H1 (cell line): ENCODE data around the gene HMCN1. TPM values are rescaled to one million over a fixed set of nuclear protein-coding genes. Genes with fewer than 3 reads are reported as not detected.

Experiments
- CTCF ChIA-PET: fragments of 300-600 bp; sonication (Branson Sonifier 250); formaldehyde crosslinking; loops from one replicate; lab custom pipeline; 2021; ENCODE audit not compliant: partially characterized antibody; lab: Charles Lee
- POLR2A ChIA-PET: fragments of 300-600 bp; sonication (Branson Sonifier 250); formaldehyde crosslinking; loops from one replicate; lab custom pipeline; 2021; ENCODE audit warnings: inconsistent platforms; ENCODE audit not compliant: partially characterized antibody; lab: Charles Lee
- DNase-seq, 2 experiments: peaks; one replicate each; pipeline versions ENCODE4 v3.0.0 to v3.0.0-alpha.2; 2010 to 2022; ENCODE audit warnings: low spot score in 2 of 2, low read depth in 1 of 2, mixed read lengths in 1 of 2
- FAIRE-seq: peaks from 2 replicates; lab custom pipeline; 2011; peaks lifted over from hg19 to GRCh38; lab: Jason Lieb, UNC
- H2AFZ ChIP-seq: 2 replicates; pipeline ENCODE4 v1.8.1; 2012; ENCODE audit warnings: low read length, inconsistent platforms
- H2AK5ac ChIP-seq: 2 replicates; pipeline ENCODE4 v1.6.1; 2013; ENCODE audit warnings: low read depth, low read length
- H2BK120ac ChIP-seq: replicated peaks from 2 replicates; pipeline ENCODE3; 2013; ENCODE audit warnings: low read depth, low read length, inconsistent platforms
- H2BK12ac ChIP-seq: 2 replicates; pipeline ENCODE4 v1.6.1; 2013; ENCODE audit warnings: low read depth, low read length
- H2BK15ac ChIP-seq: 2 replicates; pipeline ENCODE4 v1.6.1; 2013; ENCODE audit warnings: low read length
- H2BK20ac ChIP-seq: 2 replicates; pipeline ENCODE4 v1.6.1; 2013; ENCODE audit warnings: low read length
- H2BK5ac ChIP-seq: 2 replicates; pipeline ENCODE4 v1.6.1; 2013; ENCODE audit warnings: low read depth, low read length
- H3K14ac ChIP-seq: 2 replicates; pipeline ENCODE4 v1.6.1; 2013; ENCODE audit warnings: inconsistent platforms; ENCODE audit not compliant: insufficient read length
- H3K18ac ChIP-seq: 2 replicates; pipeline ENCODE4 v1.6.1; 2013; ENCODE audit warnings: low read length; ENCODE audit errors: extremely low read depth
- H3K23ac ChIP-seq: 2 replicates; pipeline ENCODE4 v1.6.1; 2013; ENCODE audit warnings: inconsistent platforms; ENCODE audit not compliant: insufficient read length
- H3K23me2 ChIP-seq: 2 replicates; pipeline ENCODE4 v1.6.1; 2013; ENCODE audit warnings: low read depth, low read length
- H3K27ac ChIP-seq: 2 replicates; pipeline ENCODE4 v1.6.1; 2011; ENCODE audit warnings: low read depth, low read length, inconsistent platforms
- H3K27me3 ChIP-seq, 4 experiments: replicated peaks in 1 of 4; 1 replicate in 1 of 4; 2 replicates in 3 of 4; pipeline versions ENCODE4 v1.6.1 to v1.8.1; 2011 to 2013; ENCODE audit warnings: low read length in 3 of 4, mild to moderate bottlenecking in 3 of 4, inconsistent platforms in 2 of 4, mixed read lengths in 2 of 4, moderate library complexity in 1 of 4; ENCODE audit not compliant: control insufficient read depth in 3 of 4, insufficient read depth in 3 of 4; ENCODE audit errors: extremely low read depth in 1 of 4
- H3K36me3 ChIP-seq, 4 experiments: 2 replicates each; pipeline versions ENCODE4 v1.6.1 to v1.8.1; 2011 to 2013; ENCODE audit warnings: mild to moderate bottlenecking in 4 of 4, low read length in 3 of 4, moderate library complexity in 2 of 4, control low read depth in 1 of 4, inconsistent platforms in 1 of 4; ENCODE audit not compliant: insufficient read depth in 4 of 4, control insufficient read depth in 2 of 4
- H3K4ac ChIP-seq: replicated peaks from 2 replicates; pipeline ENCODE3; 2013; ENCODE audit warnings: low read length, low read depth, mixed read lengths, inconsistent platforms; ENCODE audit not compliant: insufficient read length
- H3K4me1 ChIP-seq, 4 experiments: replicated peaks in 1 of 4; 1 replicate in 1 of 4; 2 replicates in 3 of 4; pipeline versions ENCODE4 v1.6.1 to v1.8.1; 2011 to 2013; ENCODE audit warnings: low read length in 3 of 4, inconsistent platforms in 2 of 4, mixed read lengths in 1 of 4; ENCODE audit not compliant: insufficient read depth in 4 of 4, control insufficient read depth in 3 of 4
- H3K4me2 ChIP-seq, 2 experiments: 2 replicates each; pipeline versions ENCODE4 v1.6.1 to v1.8.1; 2011 to 2013; ENCODE audit warnings: low read depth in 2 of 2, low read length in 2 of 2, control low read depth in 1 of 2, inconsistent platforms in 1 of 2, mild to moderate bottlenecking in 1 of 2; ENCODE audit not compliant: insufficient read depth in 1 of 2
- H3K4me3 ChIP-seq, 4 experiments: fragments of 200-600, 300-600 bp in 1 of 4; sonication (generic), shearing (Covaris generic), sonication (Bioruptor Twin) in 1 of 4; 2 replicates each; pipeline versions ENCODE4 v1.5.1 to v1.8.1; 2011 to 2016; ENCODE audit warnings: low read length in 4 of 4, low read depth in 3 of 4, control low read depth in 2 of 4, inconsistent platforms in 2 of 4, mild to moderate bottlenecking in 2 of 4, mixed read lengths in 1 of 4, moderate library complexity in 1 of 4; ENCODE audit not compliant: insufficient read depth in 2 of 4; ENCODE audit errors: extremely low read depth in 1 of 4
- H3K56ac ChIP-seq: replicated peaks from 2 replicates; pipeline ENCODE3; 2013; ENCODE audit warnings: low read depth, mild to moderate bottlenecking, mixed read lengths, low read length, inconsistent platforms; ENCODE audit not compliant: insufficient read length
- H3K79me1 ChIP-seq: 2 replicates; pipeline ENCODE4 v1.6.1; 2013; ENCODE audit warnings: low read depth, low read length, control low read depth
- H3K79me2 ChIP-seq, 2 experiments: 2 replicates each; pipeline versions ENCODE4 v1.6.1 to v1.8.1; 2012 to 2013; ENCODE audit warnings: low read length in 2 of 2, mild to moderate bottlenecking in 2 of 2, inconsistent platforms in 1 of 2; ENCODE audit not compliant: insufficient read depth in 2 of 2, control insufficient read depth in 1 of 2
- H3K9ac ChIP-seq, 4 experiments: replicated peaks in 1 of 4; 1 replicate in 1 of 4; 2 replicates in 3 of 4; pipeline versions ENCODE4 v1.6.1 to v1.8.1; 2011 to 2013; ENCODE audit warnings: low read depth in 3 of 4, low read length in 3 of 4, control low read depth in 2 of 4, mild to moderate bottlenecking in 2 of 4, moderate library complexity in 2 of 4, inconsistent platforms in 1 of 4; ENCODE audit errors: extremely low read depth in 1 of 4
- H3K9me3 ChIP-seq, 2 experiments: 2 replicates each; pipeline versions ENCODE4 v1.6.1 to v1.8.1; 2012 to 2013; ENCODE audit warnings: mild to moderate bottlenecking in 2 of 2, moderate library complexity in 2 of 2, control low read depth in 1 of 2, inconsistent platforms in 1 of 2, low read depth in 1 of 2, low read length in 1 of 2, mixed read lengths in 1 of 2; ENCODE audit not compliant: insufficient read depth in 2 of 2
- H4K20me1 ChIP-seq, 2 experiments: replicated peaks in 1 of 2; 2 replicates each; pipeline versions ENCODE3 to v1.8.1; 2011 to 2013; ENCODE audit warnings: inconsistent platforms in 2 of 2, low read length in 2 of 2, mild to moderate bottlenecking in 1 of 2; ENCODE audit not compliant: insufficient read depth in 2 of 2, control insufficient read depth in 1 of 2
- H4K5ac ChIP-seq: 2 replicates; pipeline ENCODE4 v1.6.1; 2013; ENCODE audit warnings: low read length, low read depth, mixed read lengths, inconsistent platforms; ENCODE audit not compliant: insufficient read length
- H4K8ac ChIP-seq: 2 replicates; pipeline ENCODE4 v1.8.0; 2013; ENCODE audit warnings: mild to moderate bottlenecking, moderate library complexity, low read length, inconsistent platforms; ENCODE audit not compliant: insufficient read depth; ENCODE audit errors: extremely low read depth
- H4K91ac ChIP-seq: replicated peaks from 2 replicates; pipeline ENCODE3; 2013; ENCODE audit warnings: low read length, mixed read lengths, inconsistent platforms; ENCODE audit not compliant: insufficient read length
- BRCA1 ChIP-seq: IDR thresholded peaks from 2 replicates; pipeline ENCODE4 v1.6.1; 2012; ENCODE audit warnings: low read depth, low read length, improper control_type of control experiment
- CBX5 ChIP-seq: fragments of 300-800, 300-1000 bp; sonication (generic); IDR thresholded peaks from 2 replicates; pipeline ENCODE4 v1.7.1; 2016; ENCODE audit warnings: antibody characterized with exemption, low read length, low read depth
- CHD2 ChIP-seq: IDR thresholded peaks from 2 replicates; pipeline ENCODE4 v1.6.1; 2012; ENCODE audit warnings: low read length, improper control_type of control experiment
- HDAC2 ChIP-seq, 2 experiments: fragments of 300-600 bp in 1 of 2; sonication (generic) in 1 of 2; IDR thresholded peaks; 2 replicates each; pipeline ENCODE4 v1.6.1; 2011 to 2012; ENCODE audit warnings: low read depth in 2 of 2, low read length in 2 of 2, mild to moderate bottlenecking in 2 of 2, moderate library complexity in 2 of 2, borderline replicate concordance in 1 of 2, inconsistent platforms in 1 of 2
- KDM5A ChIP-seq: fragments of 200-600 bp; IDR thresholded peaks from 2 replicates; pipeline ENCODE4 v1.7.1; 2012; ENCODE audit warnings: mild to moderate bottlenecking, low read length, inconsistent platforms, mixed read lengths
- RBBP5 ChIP-seq: IDR thresholded peaks from 2 replicates; pipeline ENCODE4 v1.7.1; 2012; ENCODE audit warnings: low read depth, mild to moderate bottlenecking, inconsistent platforms, low read length, moderate library complexity, borderline replicate concordance
- SP2 ChIP-seq: IDR thresholded peaks from 2 replicates; pipeline ENCODE4 v1.6.1; 2012; ENCODE audit warnings: mild to moderate bottlenecking, low read length, inconsistent platforms
- SP4 ChIP-seq: IDR thresholded peaks from 2 replicates; pipeline ENCODE4 v1.6.1; 2012; ENCODE audit warnings: low read length, inconsistent platforms
- TAF7 ChIP-seq: optimal IDR thresholded peaks from 2 replicates; pipeline ENCODE3; 2011; ENCODE audit warnings: low read depth, mild to moderate bottlenecking, inconsistent platforms, low read length, moderate library complexity, borderline replicate concordance
- WGBS, 2 experiments: shearing (Covaris generic) in 1 of 2; methylation state at CpG; one replicate each; pipeline versions ENCODE4 v1.1.6 to v1.1.7; 2013 to 2015; ENCODE audit warnings: low lambda C conversion rate in 2 of 2, mixed read lengths in 2 of 2, inconsistent platforms in 1 of 2, low coverage in 1 of 2, missing lambda C conversion rate in 1 of 2; ENCODE audit not compliant: insufficient replicate concordance in 2 of 2, insufficient coverage in 1 of 2, insufficient read length in 1 of 2; ENCODE audit errors: extremely low coverage in 1 of 2, missing lambda C conversion rate in 1 of 2; 5-methylcytosine and 5-hydroxymethylcytosine counted together
- polyA plus RNA-seq, 7 experiments: library from polyadenylated mRNA; depleted of rRNA in 3 of 7; stranded (reverse) in 5 of 7; unstranded in 2 of 7; fragments of >200 nt in 5 of 7; fragments of 200-250 nt in 2 of 7; gene quantifications; 1 replicate in 5 of 7; 2 replicates in 1 of 7; 4 replicates in 1 of 7; pipeline versions ENCODE4 v1.2.1 to v1.2.3, GENCODE V29; 2011 to 2013; ENCODE audit warnings: missing spikeins in 2 of 7, mixed read lengths in 2 of 7
- total RNA-seq: library from RNA; stranded (reverse); fragmentation: NEBNext Ultra II Directional; extraction: Animal tissue kit (Norgen Biotek cat#: 25700); gene quantifications from 2 replicates; pipeline ENCODE4 v1.2.1, GENCODE V29; 2021
- TF ChIP-seq, protein P1 (sequence below): IDR thresholded peaks from 2 replicates; pipeline ENCODE4 v1.6.1; 2011; ENCODE audit warnings: low read length, improper control_type of control experiment
- TF ChIP-seq, protein P2 (sequence below), 3 experiments: IDR thresholded peaks; 1 replicate in 2 of 3; 2 replicates in 1 of 3; pipeline versions ENCODE4 v1.5.1 to v1.6.1; 2011; ENCODE audit warnings: low read length in 3 of 3, mild to moderate bottlenecking in 3 of 3, inconsistent platforms in 2 of 3, low read depth in 1 of 3, moderate library complexity in 1 of 3; ENCODE audit not compliant: insufficient read depth in 1 of 3; ENCODE audit errors: control extremely low read depth in 1 of 3

Gene HMCN1
- total and polyA plus RNA-seq, 2 of the 8 experiments (the other 6 are each of a cell fraction or from before 2014, with no cell fraction given): 13.8 to 14.6 TPM

DNA sequence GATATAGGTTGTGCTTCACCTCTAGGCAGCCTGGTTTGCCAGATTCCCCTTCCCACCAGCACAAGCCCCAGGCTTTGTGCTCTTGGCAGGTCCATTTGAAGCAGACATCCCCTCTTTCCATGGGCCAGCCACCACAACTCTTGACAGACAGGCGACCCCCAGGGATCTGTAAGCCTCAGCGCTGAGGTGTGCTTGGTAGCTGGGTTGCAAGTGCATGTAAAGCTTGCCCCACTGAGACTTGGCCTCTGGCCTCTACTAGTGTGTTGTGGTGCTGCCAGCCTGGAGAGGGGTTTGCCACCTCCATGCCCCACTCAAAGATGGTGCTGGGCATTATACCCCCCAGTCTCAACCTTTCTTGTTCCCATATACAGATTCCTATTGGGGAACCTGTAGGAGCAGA, 103.9 kb downstream of the HMCN1 start:
- no peak overlapping the region for H3K14ac ChIP-seq
- no peaks in the 10 kb centered on the region for H3K79me2 ChIP-seq
- no peak overlapping the region for H3K23ac ChIP-seq
- H4K8ac ChIP-seq: no peak overlapping the region
- H4K91ac ChIP-seq: no peak overlapping the region
- H3K56ac ChIP-seq: no peak overlapping the region
- 100% methylated on average over 2 of the region's 2 CpGs; no CpG with 5 or more reads in 1 of the 2 experiments for WGBS, 2 experiments
- no peak overlapping the region for H3K27ac ChIP-seq
- no peaks in the 10 kb centered on the region for H3K27me3 ChIP-seq
- no peak overlapping the region; the same call in 1 of the 2 replicates for H2BK5ac ChIP-seq
- no peak overlapping the region for H2AK5ac ChIP-seq
- H2BK12ac ChIP-seq: no peak overlapping the region
- ChIA-PET CTCF (no interaction called here), POLR2A (no interaction called here)
- no peak overlapping the region for H3K18ac ChIP-seq
- H3K4me1 ChIP-seq: peaks cover 0 to 3% (median 0%) of the 10 kb centered on the region in 4 experiments; a peak in 2 of 7 replicates
- DNase-seq (no peak), FAIRE-seq (no peak)
- no peak overlapping the region for H2BK20ac ChIP-seq
- H3K4me3 ChIP-seq: no peak overlapping the region
- H2AFZ ChIP-seq: no peak overlapping the region
- H3K79me1 ChIP-seq: no peaks in the 10 kb centered on the region
- no peak overlapping the region for H3K9ac ChIP-seq
- H4K5ac ChIP-seq: no peak overlapping the region
- H3K4ac ChIP-seq: no peak overlapping the region
- no peaks in the 10 kb centered on the region for H3K23me2 ChIP-seq
- H3K9me3 ChIP-seq: no peaks in the 10 kb centered on the region
- H3K4me2 ChIP-seq: no peak overlapping the region
- H2BK15ac ChIP-seq: no peak overlapping the region
- no peak overlapping the region for H2BK120ac ChIP-seq
- H4K20me1 ChIP-seq: no peaks in the 10 kb centered on the region
- H3K36me3 ChIP-seq: no peaks in the 10 kb centered on the region
- no peak for TF ChIP-seq CBX5
- TF ChIP-seq HDAC2 (IDR thresholded peaks at IDR 0.05; ENCODE audit: borderline replicate concordance in 1 of 2, low read depth in 2 of 2, low read length in 2 of 2): no peak
- TF ChIP-seq, protein P1, sequence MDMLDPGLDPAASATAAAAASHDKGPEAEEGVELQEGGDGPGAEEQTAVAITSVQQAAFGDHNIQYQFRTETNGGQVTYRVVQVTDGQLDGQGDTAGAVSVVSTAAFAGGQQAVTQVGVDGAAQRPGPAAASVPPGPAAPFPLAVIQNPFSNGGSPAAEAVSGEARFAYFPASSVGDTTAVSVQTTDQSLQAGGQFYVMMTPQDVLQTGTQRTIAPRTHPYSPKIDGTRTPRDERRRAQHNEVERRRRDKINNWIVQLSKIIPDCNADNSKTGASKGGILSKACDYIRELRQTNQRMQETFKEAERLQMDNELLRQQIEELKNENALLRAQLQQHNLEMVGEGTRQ: no peak
- TF ChIP-seq RBBP5: no peak
- no peak for TF ChIP-seq SP4
- no peak for TF ChIP-seq KDM5A
- no peak for TF ChIP-seq BRCA1
- no peak for TF ChIP-seq CHD2
- TF ChIP-seq SP2: no peak
- TF ChIP-seq TAF7: no peak
- TF ChIP-seq, protein P2, sequence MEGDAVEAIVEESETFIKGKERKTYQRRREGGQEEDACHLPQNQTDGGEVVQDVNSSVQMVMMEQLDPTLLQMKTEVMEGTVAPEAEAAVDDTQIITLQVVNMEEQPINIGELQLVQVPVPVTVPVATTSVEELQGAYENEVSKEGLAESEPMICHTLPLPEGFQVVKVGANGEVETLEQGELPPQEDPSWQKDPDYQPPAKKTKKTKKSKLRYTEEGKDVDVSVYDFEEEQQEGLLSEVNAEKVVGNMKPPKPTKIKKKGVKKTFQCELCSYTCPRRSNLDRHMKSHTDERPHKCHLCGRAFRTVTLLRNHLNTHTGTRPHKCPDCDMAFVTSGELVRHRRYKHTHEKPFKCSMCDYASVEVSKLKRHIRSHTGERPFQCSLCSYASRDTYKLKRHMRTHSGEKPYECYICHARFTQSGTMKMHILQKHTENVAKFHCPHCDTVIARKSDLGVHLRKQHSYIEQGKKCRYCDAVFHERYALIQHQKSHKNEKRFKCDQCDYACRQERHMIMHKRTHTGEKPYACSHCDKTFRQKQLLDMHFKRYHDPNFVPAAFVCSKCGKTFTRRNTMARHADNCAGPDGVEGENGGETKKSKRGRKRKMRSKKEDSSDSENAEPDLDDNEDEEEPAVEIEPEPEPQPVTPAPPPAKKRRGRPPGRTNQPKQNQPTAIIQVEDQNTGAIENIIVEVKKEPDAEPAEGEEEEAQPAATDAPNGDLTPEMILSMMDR (IDR thresholded peaks at IDR 0.05; ENCODE audit: control extremely low read depth in 1 of 3, insufficient read depth in 1 of 3, low read depth in 1 of 3, low read length in 3 of 3): no peak
